Gastrocnemius medialis (tissue), 4 donors: ENCODE measurements around the gene CAMSAP1. TPM values are rescaled to one million over a fixed set of nuclear protein-coding genes. Genes with fewer than 3 reads are reported as not detected.

ENCODE experiments used
- ATAC-seq, 2 donors: fragments of 150-250 bp; one replicate each; pipeline ENCODE4 v1.9.1; 2016
- DNase-seq, 2 donors: peaks; one replicate each; pipeline ENCODE4 v3.0.0-alpha.2; 2019
- H3K27ac ChIP-seq, 4 donors: fragments of 200-600 bp; sonication (generic); 1 replicate in 1 of 4; 2 replicates in 3 of 4; pipeline ENCODE4 v1.5.1; 2016 to 2018; ENCODE audit warnings: mild to moderate bottlenecking in 2 of 4, moderate library complexity in 1 of 4
- H3K27me3 ChIP-seq, 3 donors: fragments of 200-600 bp; sonication (generic) in 2 of 3; 1 replicate in 1 of 3; 2 replicates in 2 of 3; pipeline versions ENCODE4 v1.5.1 to v1.6.0; 2016 to 2019; ENCODE audit warnings: mild to moderate bottlenecking in 1 of 3, moderate library complexity in 1 of 3
- H3K36me3 ChIP-seq, 2 donors: fragments of 200-600 bp; sonication (generic) in 1 of 2; one replicate each; pipeline ENCODE4 v1.5.1; 2017 to 2018
- H3K4me1 ChIP-seq, 2 donors: fragments of 200-600 bp; sonication (generic) in 1 of 2; one replicate each; pipeline ENCODE4 v1.5.1; 2016 to 2017; ENCODE audit warnings: mild to moderate bottlenecking in 2 of 2
- H3K4me3 ChIP-seq, 4 donors: fragments of 200-600 bp; sonication (generic) in 3 of 4; 1 replicate in 1 of 4; 2 replicates in 3 of 4; pipeline ENCODE4 v1.5.1; 2016 to 2019; ENCODE audit warnings: mild to moderate bottlenecking in 2 of 4
- H3K9me3 ChIP-seq, 3 donors: fragments of 200-600 bp; sonication (generic) in 2 of 3; 1 replicate in 1 of 3; 2 replicates in 2 of 3; pipeline ENCODE4 v1.5.1; 2016 to 2019
- POLR2A ChIP-seq, 2 donors: fragments of 450-650 bp; IDR thresholded peaks; one replicate each; pipeline ENCODE4 v1.6.1; 2017; ENCODE audit warnings: antibody characterized with exemption in 2 of 2, mild to moderate bottlenecking in 2 of 2, moderate library complexity in 2 of 2
- in situ Hi-C, 4 donors: fragments of 200-750 bp; cut with MboI; loops; one replicate each; pipeline versions ENCODE4 v1.15.0 to v1.8.0; 2017; ENCODE audit warnings: low sequenced_read_pairs in 4 of 4
- intact Hi-C: fragments of 100-400 bp; cut with DNase I; formaldehyde crosslinking; loops from one replicate; pipeline ENCODE4 v1.15.1; 2023; ENCODE audit warnings: low total_unique reads
- total RNA-seq, 4 donors: library from RNA; depleted of rRNA; stranded (reverse); fragments of >200 nt; gene quantifications; one replicate each; pipeline versions ENCODE4 v1.1.0 to v1.2.3, GENCODE V29; 2016
- TF ChIP-seq, protein P1 (sequence below), 5 experiments: fragments of 450-650 bp in 3 of 5; fragments of 200-600 bp in 2 of 5; sonication (generic) in 2 of 5; IDR thresholded peaks in 4 of 5; conservative IDR thresholded peaks in 1 of 5; 1 replicate in 4 of 5; 2 replicates in 1 of 5; pipeline ENCODE4 v1.5.1; 2016 to 2019; ENCODE audit warnings: antibody characterized with exemption in 5 of 5, mild to moderate bottlenecking in 3 of 5, moderate library complexity in 3 of 5

The CAMSAP1 gene
- total RNA-seq, 4 donors from 2014 or later, result 54.8 to 94.9 (median 82.9) TPM

DNA sequence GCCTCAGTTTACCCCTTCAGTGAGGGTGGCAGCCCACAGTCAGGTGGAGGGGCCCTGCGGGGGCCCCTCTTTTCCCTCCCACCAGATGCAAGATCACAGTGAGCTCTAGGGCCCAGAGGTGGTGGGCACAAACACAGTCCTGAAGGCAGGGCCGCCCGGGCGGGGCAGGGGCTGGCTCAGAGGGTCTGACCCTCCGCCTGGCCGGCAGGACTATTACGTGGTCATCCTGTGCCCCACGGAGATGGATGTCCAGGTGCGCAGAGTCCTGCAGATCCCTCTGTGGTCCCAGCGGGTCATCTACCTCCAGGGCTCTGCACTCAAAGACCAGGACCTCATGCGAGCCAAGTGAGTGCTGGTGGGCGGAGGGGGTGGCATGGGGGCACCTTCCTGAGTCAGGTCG lies 141.9 kb downstream of the CAMSAP1 start:
- ATAC-seq (no peak), DNase-seq (no peak)
- Histone ChIP-seq H3K36me3 (no peaks in the 10 kb centered on the region), H3K9me3 (no peaks in the 10 kb centered on the region), H3K4me3 (no peak overlapping the region), H3K4me1 (no peaks in the 10 kb centered on the region), H3K27ac (no peak overlapping the region), H3K27me3 (no peaks in the 10 kb centered on the region)
- intact Hi-C loops, result no loop called here
- TF ChIP-seq, protein P1, sequence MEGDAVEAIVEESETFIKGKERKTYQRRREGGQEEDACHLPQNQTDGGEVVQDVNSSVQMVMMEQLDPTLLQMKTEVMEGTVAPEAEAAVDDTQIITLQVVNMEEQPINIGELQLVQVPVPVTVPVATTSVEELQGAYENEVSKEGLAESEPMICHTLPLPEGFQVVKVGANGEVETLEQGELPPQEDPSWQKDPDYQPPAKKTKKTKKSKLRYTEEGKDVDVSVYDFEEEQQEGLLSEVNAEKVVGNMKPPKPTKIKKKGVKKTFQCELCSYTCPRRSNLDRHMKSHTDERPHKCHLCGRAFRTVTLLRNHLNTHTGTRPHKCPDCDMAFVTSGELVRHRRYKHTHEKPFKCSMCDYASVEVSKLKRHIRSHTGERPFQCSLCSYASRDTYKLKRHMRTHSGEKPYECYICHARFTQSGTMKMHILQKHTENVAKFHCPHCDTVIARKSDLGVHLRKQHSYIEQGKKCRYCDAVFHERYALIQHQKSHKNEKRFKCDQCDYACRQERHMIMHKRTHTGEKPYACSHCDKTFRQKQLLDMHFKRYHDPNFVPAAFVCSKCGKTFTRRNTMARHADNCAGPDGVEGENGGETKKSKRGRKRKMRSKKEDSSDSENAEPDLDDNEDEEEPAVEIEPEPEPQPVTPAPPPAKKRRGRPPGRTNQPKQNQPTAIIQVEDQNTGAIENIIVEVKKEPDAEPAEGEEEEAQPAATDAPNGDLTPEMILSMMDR (IDR thresholded peaks at IDR 0.05 in 4 of 5, conservative IDR thresholded peaks at IDR 0.05 in 1 of 5), result no peak
- no peak for TF ChIP-seq POLR2A (IDR thresholded peaks at IDR 0.05)
- in situ Hi-C loops, result no loop called here

DNA sequence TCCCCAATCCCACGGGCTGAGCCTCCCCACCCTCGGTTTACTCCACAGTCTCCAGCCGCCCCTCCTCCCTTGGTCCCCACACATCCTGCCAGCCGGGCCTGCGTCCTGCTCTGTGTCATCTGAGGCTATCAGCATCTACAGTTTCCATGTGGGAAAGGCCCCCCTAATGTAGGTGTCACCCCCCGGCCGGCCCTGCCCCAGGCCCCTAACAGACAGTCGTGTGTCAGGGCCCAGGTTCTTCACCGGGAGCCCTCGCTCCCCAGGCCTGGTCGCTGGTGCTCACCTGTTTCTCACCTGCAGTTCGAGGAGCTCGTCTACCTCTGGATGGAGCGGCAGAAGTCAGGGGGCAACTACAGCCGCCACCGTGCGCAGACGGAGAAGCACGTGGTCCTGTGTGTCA lies 142.6 kb downstream of the CAMSAP1 start:
- in situ Hi-C loops (no loop called here), intact Hi-C loops (no loop called here)
- H3K27ac ChIP-seq, result no peak overlapping the region
- no peaks in the 10 kb centered on the region for H3K36me3 ChIP-seq
- no peak for ATAC-seq
- no peaks in the 10 kb centered on the region for H3K9me3 ChIP-seq
- TF ChIP-seq POLR2A (IDR thresholded peaks at IDR 0.05), result no peak
- TF ChIP-seq, protein P1 (IDR thresholded peaks at IDR 0.05 in 4 of 5, conservative IDR thresholded peaks at IDR 0.05 in 1 of 5), result no peak
- H3K4me3 ChIP-seq, result no peak overlapping the region
- no peaks in the 10 kb centered on the region for H3K4me1 ChIP-seq
- no peak for DNase-seq
- no peaks in the 10 kb centered on the region for H3K27me3 ChIP-seq

DNA sequence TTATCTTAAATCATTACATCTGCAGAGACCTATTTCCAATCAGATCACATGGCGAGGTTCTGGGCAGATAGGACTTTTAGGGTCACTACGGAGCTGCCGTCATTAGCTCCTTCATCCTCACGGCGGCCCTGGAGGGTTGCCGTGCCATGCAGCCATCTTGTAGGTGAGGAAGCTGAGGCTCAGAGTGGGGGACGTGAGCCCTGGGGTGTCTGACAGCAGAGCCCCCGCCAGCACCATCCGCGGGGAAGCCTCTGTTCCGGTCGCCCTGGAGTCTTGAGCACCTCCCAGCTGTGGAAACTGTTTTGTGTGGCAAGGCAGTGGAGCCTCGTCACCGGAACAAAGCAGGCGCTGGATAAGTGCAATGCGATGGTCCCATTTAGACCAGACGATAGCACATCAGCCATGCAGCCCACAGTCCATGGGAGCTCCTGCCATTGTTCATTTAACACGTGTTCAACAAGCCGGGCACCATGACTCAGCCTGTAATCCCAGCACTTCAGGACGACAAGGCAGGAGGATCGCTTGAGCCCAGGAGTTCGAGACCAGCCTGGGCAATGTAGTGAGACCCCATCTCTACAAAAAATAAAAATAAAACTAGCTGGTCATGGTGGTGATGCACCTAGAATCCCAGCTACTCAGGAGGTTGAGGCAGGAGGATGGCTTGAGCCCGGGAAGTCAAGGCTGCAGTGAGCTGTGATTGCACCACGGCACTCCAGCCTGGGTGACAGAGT lies 143.5 kb downstream of the CAMSAP1 start:
- in situ Hi-C loops (no loop called here), intact Hi-C loops (no loop called here)
- Histone ChIP-seq H3K27ac (no peak overlapping the region), H3K36me3 (no peaks in the 10 kb centered on the region), H3K27me3 (no peaks in the 10 kb centered on the region), H3K4me3 (no peak overlapping the region), H3K4me1 (no peaks in the 10 kb centered on the region), H3K9me3 (no peaks in the 10 kb centered on the region)
- ATAC-seq, result no peak
- TF ChIP-seq POLR2A (IDR thresholded peaks at IDR 0.05), result no peak
- TF ChIP-seq, protein P1 (IDR thresholded peaks at IDR 0.05 in 4 of 5, conservative IDR thresholded peaks at IDR 0.05 in 1 of 5), result no peak
- no peak for DNase-seq

DNA sequence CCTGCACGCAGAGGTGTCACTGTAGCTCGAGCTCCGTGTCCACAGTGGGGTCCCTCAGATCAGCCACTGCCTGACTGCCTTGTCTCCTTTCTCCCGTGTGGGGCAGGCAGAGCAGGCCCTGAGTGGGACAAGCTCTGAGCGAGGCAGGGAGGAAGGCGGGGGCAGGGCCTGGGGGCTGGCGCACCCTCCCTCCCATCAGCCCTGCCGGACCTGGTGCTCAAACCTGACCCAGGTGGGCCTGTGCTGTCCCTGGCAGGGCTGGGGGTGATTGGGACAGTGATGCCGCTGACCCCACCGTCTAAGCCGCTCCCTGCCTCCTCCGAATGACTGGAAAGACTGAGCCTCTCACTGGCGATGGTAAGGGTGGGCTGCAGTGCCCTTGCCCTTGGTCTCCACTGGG lies 144.4 kb downstream of the CAMSAP1 start:
- ATAC-seq, result no peak
- H3K36me3 ChIP-seq, result no peaks in the 10 kb centered on the region
- intact Hi-C loops, result no loop called here
- no peak overlapping the region for H3K4me3 ChIP-seq
- in situ Hi-C loops, result no loop called here
- H3K27me3 ChIP-seq, result no peaks in the 10 kb centered on the region
- H3K9me3 ChIP-seq, result no peaks in the 10 kb centered on the region
- peaks cover under 1 to 1% of the 10 kb centered on the region in 2 donors for H3K4me1 ChIP-seq
- TF ChIP-seq, protein P1 (IDR thresholded peaks at IDR 0.05 in 4 of 5, conservative IDR thresholded peaks at IDR 0.05 in 1 of 5), result no peak
- TF ChIP-seq POLR2A (IDR thresholded peaks at IDR 0.05), result no peak
- no peak for DNase-seq
- H3K27ac ChIP-seq, result no peak overlapping the region

DNA sequence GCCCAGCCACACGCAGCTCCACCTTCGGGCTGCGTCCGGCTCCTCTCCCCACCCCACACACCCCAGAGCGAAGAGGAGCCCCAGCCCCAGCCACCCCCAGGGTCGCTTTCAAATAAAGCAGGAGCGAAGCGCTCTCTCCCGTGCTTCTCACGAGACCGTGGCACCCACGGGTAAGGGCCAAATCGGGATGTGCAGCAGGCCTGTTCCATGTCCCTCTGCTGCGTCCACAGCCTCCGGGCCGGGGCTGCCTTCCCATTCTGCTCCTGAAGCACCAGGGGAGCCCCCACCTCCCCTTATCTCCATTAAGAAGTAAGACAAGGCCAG lies 145.5 kb downstream of the CAMSAP1 start:
- no peaks in the 10 kb centered on the region for H3K9me3 ChIP-seq
- no peak for ATAC-seq
- TF ChIP-seq, protein P1 (IDR thresholded peaks at IDR 0.05 in 4 of 5, conservative IDR thresholded peaks at IDR 0.05 in 1 of 5), result no peak
- no peak for TF ChIP-seq POLR2A (IDR thresholded peaks at IDR 0.05)
- no peak overlapping the region for H3K27ac ChIP-seq
- in situ Hi-C loops (no loop called here), intact Hi-C loops (no loop called here)
- no peak overlapping the region for H3K4me3 ChIP-seq
- peaks cover 9 to 11% of the 10 kb centered on the region in 2 donors for H3K4me1 ChIP-seq
- no peaks in the 10 kb centered on the region for H3K36me3 ChIP-seq
- H3K27me3 ChIP-seq, result no peaks in the 10 kb centered on the region
- no peak for DNase-seq
